Mesendoderm (in vitro differentiated cells): ENCODE measurements around the gene CDK5RAP2.
A peak's percentile ranks its signal among the peaks of the same experiment; 100 is the strongest.

Source experiments
- DNase-seq: peaks from one replicate; pipeline ENCODE4 v3.0.0; 2013
- H2AK5ac ChIP-seq: 2 replicates; pipeline ENCODE4 v1.6.1; 2013; ENCODE audit warnings: low read length, inconsistent platforms
- H2BK120ac ChIP-seq: 2 replicates; pipeline ENCODE4 v1.6.1; 2013; ENCODE audit warnings: low read depth, mild to moderate bottlenecking, low read length, moderate library complexity, mixed read lengths
- H2BK15ac ChIP-seq: replicated peaks from 2 replicates; pipeline ENCODE4 v1.6.1; 2013; ENCODE audit warnings: low read depth, mild to moderate bottlenecking, moderate library complexity
- H2BK5ac ChIP-seq: 2 replicates; pipeline ENCODE4 v1.6.1; 2013; ENCODE audit warnings: low read length, inconsistent platforms
- H3K18ac ChIP-seq: 2 replicates; pipeline ENCODE4 v1.6.1; 2013; ENCODE audit warnings: mild to moderate bottlenecking, low read length, mixed read lengths
- H3K23ac ChIP-seq: one replicate; pipeline ENCODE4 v1.6.1; 2013; ENCODE audit warnings: low read length
- H3K27ac ChIP-seq: 2 replicates; pipeline ENCODE4 v1.5.1; 2013; ENCODE audit warnings: low read depth, mild to moderate bottlenecking, inconsistent platforms, low read length, moderate library complexity
- H3K27me3 ChIP-seq: 2 replicates; pipeline ENCODE4 v1.6.1; 2013; ENCODE audit warnings: low read length, control low read depth, mild to moderate bottlenecking, inconsistent platforms; ENCODE audit not compliant: insufficient read depth, poor library complexity
- H3K36me3 ChIP-seq: 2 replicates; pipeline ENCODE4 v1.6.1; 2013; ENCODE audit warnings: low read length, inconsistent platforms; ENCODE audit not compliant: control insufficient read depth, insufficient read depth
- H3K4ac ChIP-seq: one replicate; pipeline ENCODE4 v1.6.1; 2013; ENCODE audit warnings: low read depth, mild to moderate bottlenecking, low read length, moderate library complexity
- H3K4me1 ChIP-seq: 2 replicates; pipeline ENCODE4 v1.6.1; 2013; ENCODE audit warnings: low read depth, low read length, inconsistent platforms; ENCODE audit not compliant: control insufficient read depth
- H3K4me2 ChIP-seq: 2 replicates; pipeline ENCODE4 v1.6.1; 2013; ENCODE audit warnings: low read length
- H3K4me3 ChIP-seq: 2 replicates; pipeline ENCODE4 v1.5.1; 2013; ENCODE audit warnings: mild to moderate bottlenecking, low read length
- H3K56ac ChIP-seq: one replicate; pipeline ENCODE4 v1.6.1; 2013; ENCODE audit warnings: low read length
- H3K79me1 ChIP-seq: 2 replicates; pipeline ENCODE4 v1.6.1; 2013; ENCODE audit warnings: low read length, inconsistent platforms
- H3K79me2 ChIP-seq: 2 replicates; pipeline ENCODE4 v1.6.1; 2013; ENCODE audit warnings: mild to moderate bottlenecking, low read length; ENCODE audit not compliant: control insufficient read depth, insufficient read depth
- H3K9ac ChIP-seq: 2 replicates; pipeline ENCODE4 v1.6.1; 2013; ENCODE audit warnings: low read length, inconsistent platforms
- H4K5ac ChIP-seq: one replicate; pipeline ENCODE4 v1.6.1; 2013; ENCODE audit warnings: low read length
- H4K8ac ChIP-seq: one replicate; pipeline ENCODE4 v1.6.1; 2013; ENCODE audit warnings: low read depth, mild to moderate bottlenecking, control low read depth, low read length, moderate library complexity
- WGBS: extraction: QIAGEN DNeasy Blood & Tissue Kit; methylation state at CpG from one replicate; pipeline ENCODE4 v1.1.7; 2013; ENCODE audit warnings: low lambda C conversion rate, missing lambda C conversion rate; ENCODE audit not compliant: insufficient coverage; ENCODE audit errors: extremely low coverage; 5-methylcytosine and 5-hydroxymethylcytosine counted together

Gene CDK5RAP2

GRCh38 chr9:120539951-120540350 is 40.0 kb downstream of the CDK5RAP2 start:
- no peak overlapping the region for H2BK120ac ChIP-seq
- no peak overlapping the region for H3K4ac ChIP-seq
- H2BK5ac ChIP-seq, result no peak overlapping the region
- H3K79me1 ChIP-seq, result peaks cover 3% of the 10 kb centered on the region
- H3K79me2 ChIP-seq, result no peaks in the 10 kb centered on the region
- no CpG with 5 or more reads among the region's 9 CpGs for WGBS
- peaks cover 3% of the 10 kb centered on the region for H3K36me3 ChIP-seq
- H3K27ac ChIP-seq, result no peak overlapping the region
- H3K4me1 ChIP-seq, result no peaks in the 10 kb centered on the region
- no peak overlapping the region for H3K23ac ChIP-seq
- no peak overlapping the region for H3K4me3 ChIP-seq
- no peak overlapping the region for H3K18ac ChIP-seq
- no peak overlapping the region for H3K4me2 ChIP-seq
- H3K56ac ChIP-seq, result no peak overlapping the region
- no peak overlapping the region for H2BK15ac ChIP-seq
- no peak overlapping the region for H4K5ac ChIP-seq
- no peak overlapping the region for H3K9ac ChIP-seq
- H4K8ac ChIP-seq, result no peak overlapping the region
- no peaks in the 10 kb centered on the region for H3K27me3 ChIP-seq
- no peak for DNase-seq
- H2AK5ac ChIP-seq, result no peak overlapping the region

GRCh38 chr9:120538339-120538738 is 41.6 kb downstream of the CDK5RAP2 start:
- Histone ChIP-seq H3K36me3 (peaks cover 2% of the 10 kb centered on the region), H3K79me2 (no peaks in the 10 kb centered on the region)
- no CpG with 5 or more reads among the region's 3 CpGs for WGBS

GRCh38 chr9:120536949-120537640 is 42.9 kb downstream of the CDK5RAP2 start:
- no peak overlapping the region for H4K8ac ChIP-seq

More at GRCh38 chr9:120538339-120538738, 41.6 kb downstream of the CDK5RAP2 start:
- H3K4me1 ChIP-seq, result peaks cover 3% of the 10 kb centered on the region
- H3K56ac ChIP-seq, result no peak overlapping the region
- H3K9ac ChIP-seq, result no peak overlapping the region
- no peak overlapping the region for H2AK5ac ChIP-seq
- H4K8ac ChIP-seq, result no peak overlapping the region
- H3K4me2 ChIP-seq, result no peak overlapping the region
- no peak overlapping the region for H3K18ac ChIP-seq
- H3K4me3 ChIP-seq, result no peak overlapping the region
- no peak overlapping the region for H3K23ac ChIP-seq
- no peak overlapping the region for H2BK5ac ChIP-seq
- H2BK120ac ChIP-seq, result no peak overlapping the region
- no peak overlapping the region for H4K5ac ChIP-seq
- no peak overlapping the region for H2BK15ac ChIP-seq
- peak; percentile 38 for DNase-seq
- no peak overlapping the region for H3K4ac ChIP-seq
- no peaks in the 10 kb centered on the region for H3K27me3 ChIP-seq
- H3K79me1 ChIP-seq, result peaks cover 3% of the 10 kb centered on the region
- H3K27ac ChIP-seq, result no peak overlapping the region

GRCh38 chr9:120536094-120536493 is 43.9 kb downstream of the CDK5RAP2 start:
- no peak overlapping the region for H4K8ac ChIP-seq
- H3K4me1 ChIP-seq, result peaks cover 3% of the 10 kb centered on the region
- peaks cover 2% of the 10 kb centered on the region for H3K36me3 ChIP-seq
- H3K4me2 ChIP-seq, result no peak overlapping the region
- H2AK5ac ChIP-seq, result no peak overlapping the region
- H3K18ac ChIP-seq, result no peak overlapping the region
- no peak overlapping the region for H3K4ac ChIP-seq
- no peak overlapping the region for H3K4me3 ChIP-seq
- H2BK5ac ChIP-seq, result no peak overlapping the region
- H3K79me1 ChIP-seq, result peaks cover 3% of the 10 kb centered on the region
- DNase-seq, result no peak
- H3K79me2 ChIP-seq, result no peaks in the 10 kb centered on the region
- WGBS, result no CpG with 5 or more reads among the region's 6 CpGs
- H3K56ac ChIP-seq, result no peak overlapping the region
- no peak overlapping the region for H3K27ac ChIP-seq
- H3K27me3 ChIP-seq, result no peaks in the 10 kb centered on the region
- H4K5ac ChIP-seq, result no peak overlapping the region
- no peak overlapping the region for H2BK120ac ChIP-seq
- no peak overlapping the region for H2BK15ac ChIP-seq
- H3K23ac ChIP-seq, result no peak overlapping the region
- H3K9ac ChIP-seq, result no peak overlapping the region

More at GRCh38 chr9:120536949-120537640, 42.9 kb downstream of the CDK5RAP2 start:
- no peak overlapping the region for H3K23ac ChIP-seq
- H3K18ac ChIP-seq, result no peak overlapping the region
- no peak overlapping the region for H2BK5ac ChIP-seq
- no peak overlapping the region for H2AK5ac ChIP-seq
- peaks cover 3% of the 10 kb centered on the region for H3K4me1 ChIP-seq
- no peak overlapping the region for H3K4ac ChIP-seq
- H3K9ac ChIP-seq, result no peak overlapping the region
- no peak overlapping the region for H2BK120ac ChIP-seq
- no peak overlapping the region for H3K27ac ChIP-seq
- H3K4me2 ChIP-seq, result no peak overlapping the region
- peaks cover 3% of the 10 kb centered on the region for H3K79me1 ChIP-seq
- no CpG with 5 or more reads among the region's 5 CpGs for whole genome bisulfite sequencing
- no peak overlapping the region for H4K5ac ChIP-seq
- H3K36me3 ChIP-seq, result peaks cover 2% of the 10 kb centered on the region
- no peak overlapping the region for H3K4me3 ChIP-seq
- no peak for DNase-seq
- no peak overlapping the region for H3K56ac ChIP-seq
- H3K79me2 ChIP-seq, result no peaks in the 10 kb centered on the region
- H3K27me3 ChIP-seq, result no peaks in the 10 kb centered on the region
- no peak overlapping the region for H2BK15ac ChIP-seq

- Histone ChIP-seq H3K79me2 (no peaks in the 10 kb centered on the region), H2BK15ac (no peak overlapping the region), H2BK5ac (no peak overlapping the region), H3K4me2 (no peak overlapping the region), H3K4me1 (peaks cover 3% of the 10 kb centered on the region), H4K8ac (no peak overlapping the region), H2AK5ac (no peak overlapping the region), H3K4me3 (no peak overlapping the region), H3K9ac (no peak overlapping the region), H3K23ac (no peak overlapping the region), H2BK120ac (no peak overlapping the region), H3K56ac (no peak overlapping the region), H3K36me3 (no peaks in the 10 kb centered on the region), H3K27me3 (no peaks in the 10 kb centered on the region), H3K79me1 (no peaks in the 10 kb centered on the region), H3K27ac (no peak overlapping the region), H4K5ac (no peak overlapping the region), H3K4ac (no peak overlapping the region), H3K18ac (no peak overlapping the region)
- peak; percentile 87 for DNase-seq
- WGBS, result no CpG with 5 or more reads among the region's 2 CpGs
These were observed 45.7 kb downstream of the CDK5RAP2 start for GRCh38 chr9:120534266-120534665.

GRCh38 chr9:120532891-120533290 is 47.1 kb downstream of the CDK5RAP2 start:
- H3K23ac ChIP-seq, result no peak overlapping the region
- no peak overlapping the region for H4K5ac ChIP-seq
- no peaks in the 10 kb centered on the region for H3K79me2 ChIP-seq
- H4K8ac ChIP-seq, result no peak overlapping the region
- H2BK5ac ChIP-seq, result no peak overlapping the region
- peaks cover 3% of the 10 kb centered on the region for H3K4me1 ChIP-seq
- H3K79me1 ChIP-seq, result no peaks in the 10 kb centered on the region
- no peak overlapping the region for H3K4me2 ChIP-seq
- DNase-seq, result no peak
- no peak overlapping the region for H3K18ac ChIP-seq
- no peak overlapping the region for H2BK15ac ChIP-seq
- no peaks in the 10 kb centered on the region for H3K36me3 ChIP-seq
- H3K4me3 ChIP-seq, result no peak overlapping the region
- H3K27me3 ChIP-seq, result no peaks in the 10 kb centered on the region
- H3K9ac ChIP-seq, result no peak overlapping the region
- WGBS, result no CpG with 5 or more reads among the region's 10 CpGs
- H3K56ac ChIP-seq, result no peak overlapping the region
- H2AK5ac ChIP-seq, result no peak overlapping the region
- no peak overlapping the region for H2BK120ac ChIP-seq
- H3K27ac ChIP-seq, result no peak overlapping the region
- H3K4ac ChIP-seq, result no peak overlapping the region
